Brain microvascular endothelial cell (primary cell): Measurements from ENCODE around the gene CDH4.
A peak's percentile ranks its signal among the peaks of the same experiment; 100 is the strongest.

ENCODE experiments used
- DNase-seq: peaks from one replicate; pipeline ENCODE4 v3.0.0-alpha.2; 2020
- H3K27ac ChIP-seq: fragments of 250-450 bp; sonication (Bioruptor Pico); 2 replicates; pipeline ENCODE4 v1.5.1; 2020; ENCODE audit warnings: mild to moderate bottlenecking, moderate library complexity
- H3K27me3 ChIP-seq: fragments of 250-450 bp; sonication (Bioruptor Pico); replicated peaks from 2 replicates; pipeline ENCODE4 v1.5.1; 2020; ENCODE audit warnings: mild to moderate bottlenecking
- H3K36me3 ChIP-seq: fragments of 250-450 bp; sonication (Bioruptor Pico); replicated peaks from 2 replicates; pipeline ENCODE4 v1.5.1; 2020; ENCODE audit warnings: mild to moderate bottlenecking
- H3K4me3 ChIP-seq: 2 replicates; pipeline ENCODE4 v1.5.1; 2011; ENCODE audit warnings: low read depth, mild to moderate bottlenecking, control low read depth, low read length, moderate library complexity
- CTCF ChIP-seq: IDR thresholded peaks from 2 replicates; pipeline ENCODE4 v1.5.1; 2011; ENCODE audit warnings: low read depth, mild to moderate bottlenecking, moderate library complexity, low read length, control low read depth, inconsistent platforms; ENCODE audit errors: missing control alignments
- in situ Hi-C: cut with HindIII; loops from 2 replicates; pipeline ENCODE4 v1.10.0; 2017; ENCODE audit warnings: low sequenced_read_pairs, low pct_ligation_motif_present

The CDH4 gene

GRCh38 chr20:61385296-61385695, 133.2 kb downstream of the CDH4 start:
- Histone ChIP-seq H3K27ac (no peak overlapping the region), H3K36me3 (no peaks in the 10 kb centered on the region)
- no peak for DNase-seq

GRCh38 chr20:61385731-61386130, 133.7 kb downstream of the CDH4 start:
- DNase-seq: no peak
- no peaks in the 10 kb centered on the region for H3K27me3 ChIP-seq
- in situ Hi-C loops: no loop called here
- no peaks in the 10 kb centered on the region for H3K36me3 ChIP-seq
- no peak overlapping the region for H3K27ac ChIP-seq
- TF ChIP-seq CTCF: no peak
- no peak overlapping the region for H3K4me3 ChIP-seq

More at GRCh38 chr20:61385296-61385695, 133.2 kb downstream of the CDH4 start:
- TF ChIP-seq CTCF: no peak
- in situ Hi-C loops: no loop called here
- Histone ChIP-seq H3K4me3 (no peak overlapping the region), H3K27me3 (no peaks in the 10 kb centered on the region)

- peak; percentile 1 for DNase-seq
Observed at GRCh38 chr20:61387204-61387953, 135.3 kb downstream of the CDH4 start.

GRCh38 chr20:61387954-61388348, 135.9 kb downstream of the CDH4 start:
- Histone ChIP-seq H3K36me3 (no peaks in the 10 kb centered on the region), H3K27me3 (no peaks in the 10 kb centered on the region), H3K4me3 (no peak overlapping the region), H3K27ac (no peak overlapping the region)
- in situ Hi-C loops: no loop called here
- DNase-seq: no peak
- no peak for TF ChIP-seq CTCF

More at GRCh38 chr20:61387204-61387953, 135.3 kb downstream of the CDH4 start:
- H3K27ac ChIP-seq: no peak overlapping the region
- H3K27me3 ChIP-seq: no peaks in the 10 kb centered on the region
- no peaks in the 10 kb centered on the region for H3K36me3 ChIP-seq
- H3K4me3 ChIP-seq: no peak overlapping the region
- no peak for TF ChIP-seq CTCF
- in situ Hi-C loops: no loop called here

GRCh38 chr20:61389077-61389476, 137.0 kb downstream of the CDH4 start:
- no peak for TF ChIP-seq CTCF
- Histone ChIP-seq H3K36me3 (no peaks in the 10 kb centered on the region), H3K4me3 (no peak overlapping the region), H3K27me3 (no peaks in the 10 kb centered on the region), H3K27ac (no peak overlapping the region)
- DNase-seq: no peak
- in situ Hi-C loops: no loop called here

- Histone ChIP-seq H3K27ac (no peak overlapping the region), H3K36me3 (no peaks in the 10 kb centered on the region), H3K4me3 (no peak overlapping the region), H3K27me3 (no peaks in the 10 kb centered on the region)
- no peak for DNase-seq
- no peak for TF ChIP-seq CTCF
- in situ Hi-C loops: no loop called here
Observed at GRCh38 chr20:61391185-61391584, 139.1 kb downstream of the CDH4 start.
